H9 (cell line): ENCODE results near the gene RNF217. TPM values are rescaled to one million over a fixed set of nuclear protein-coding genes. Genes with fewer than 3 reads are reported as not detected.

Experiments
- DNase-seq: peaks from one replicate; pipeline ENCODE4 v3.0.0-alpha.2; 2017
- H2AFZ ChIP-seq: one replicate; pipeline ENCODE4 v1.6.1; 2013; ENCODE audit warnings: mild to moderate bottlenecking, low read length, control low read depth, moderate library complexity
- H2AK5ac ChIP-seq: 2 replicates; pipeline ENCODE4 v1.6.1; 2013; ENCODE audit warnings: low read length, control low read depth, mixed read lengths; ENCODE audit not compliant: insufficient read length
- H2BK120ac ChIP-seq: one replicate; pipeline ENCODE4 v1.6.1; 2013; ENCODE audit warnings: low read depth, mild to moderate bottlenecking, low read length, control low read depth, inconsistent platforms; ENCODE audit not compliant: poor library complexity, severe bottlenecking
- H2BK12ac ChIP-seq: 2 replicates; pipeline ENCODE4 v1.6.1; 2013; ENCODE audit warnings: low read length, control low read depth, mixed read lengths, low read depth; ENCODE audit not compliant: insufficient read length
- H2BK15ac ChIP-seq: 2 replicates; pipeline ENCODE4 v1.6.1; 2013; ENCODE audit warnings: low read depth, low read length, control low read depth
- H2BK20ac ChIP-seq: one replicate; pipeline ENCODE4 v1.6.1; 2013; ENCODE audit warnings: low read depth, mild to moderate bottlenecking, low read length, control low read depth, inconsistent platforms; ENCODE audit not compliant: poor library complexity, severe bottlenecking
- H2BK5ac ChIP-seq: 2 replicates; pipeline ENCODE4 v1.6.1; 2013; ENCODE audit warnings: low read length, control low read depth, mixed read lengths; ENCODE audit not compliant: insufficient read length
- H3K14ac ChIP-seq: 2 replicates; pipeline ENCODE4 v1.6.1; 2013; ENCODE audit warnings: low read length, control low read depth; ENCODE audit not compliant: insufficient read depth
- H3K18ac ChIP-seq: 2 replicates; pipeline ENCODE4 v1.6.1; 2013; ENCODE audit warnings: low read depth, mild to moderate bottlenecking, mixed read lengths, low read length, control low read depth; ENCODE audit not compliant: insufficient read length
- H3K23ac ChIP-seq: 2 replicates; pipeline ENCODE4 v1.6.1; 2013; ENCODE audit warnings: low read length, control low read depth, mixed read lengths, low read depth; ENCODE audit not compliant: insufficient read length
- H3K23me2 ChIP-seq: 2 replicates; pipeline ENCODE4 v1.6.1; 2013; ENCODE audit warnings: low read depth, mild to moderate bottlenecking, mixed read lengths, low read length, control low read depth; ENCODE audit not compliant: insufficient read length, poor library complexity, severe bottlenecking
- H3K27ac ChIP-seq: 2 replicates; pipeline ENCODE4 v1.5.1; 2013; ENCODE audit warnings: low read length, control low read depth, mixed read lengths, low read depth; ENCODE audit not compliant: insufficient read length
- H3K27me3 ChIP-seq: 2 replicates; pipeline ENCODE4 v1.6.1; 2013; ENCODE audit warnings: low read length, control low read depth, inconsistent platforms; ENCODE audit not compliant: insufficient read depth
- H3K4ac ChIP-seq: 2 replicates; pipeline ENCODE4 v1.6.1; 2013; ENCODE audit warnings: low read depth, mild to moderate bottlenecking, control low read depth, inconsistent platforms, low read length, moderate library complexity
- H3K4me1 ChIP-seq: 2 replicates; pipeline ENCODE4 v1.6.1; 2013; ENCODE audit warnings: low read length, control low read depth, inconsistent platforms; ENCODE audit not compliant: insufficient read depth
- H3K4me2 ChIP-seq: 2 replicates; pipeline ENCODE4 v1.6.1; 2013; ENCODE audit warnings: low read length, control low read depth, mixed read lengths; ENCODE audit not compliant: insufficient read length, insufficient read depth
- H3K56ac ChIP-seq: 2 replicates; pipeline ENCODE4 v1.6.1; 2013; ENCODE audit warnings: low read depth, mild to moderate bottlenecking, mixed read lengths, low read length, control low read depth; ENCODE audit not compliant: insufficient read length
- H3K79me1 ChIP-seq: 2 replicates; pipeline ENCODE4 v1.6.1; 2013; ENCODE audit warnings: low read depth, mild to moderate bottlenecking, moderate library complexity, low read length, control low read depth, inconsistent platforms; ENCODE audit not compliant: insufficient read depth, poor library complexity, severe bottlenecking
- H3K79me2 ChIP-seq: 2 replicates; pipeline ENCODE4 v1.6.1; 2013; ENCODE audit warnings: low read length, control low read depth, inconsistent platforms; ENCODE audit not compliant: insufficient read depth
- H3K9ac ChIP-seq: 2 replicates; pipeline ENCODE4 v1.6.1; 2013; ENCODE audit warnings: low read length, control low read depth, mixed read lengths; ENCODE audit not compliant: insufficient read length; ENCODE audit errors: extremely low read depth
- H3K9me3 ChIP-seq: one replicate; pipeline ENCODE4 v1.6.1; 2013; ENCODE audit warnings: low read depth, low read length, inconsistent platforms; ENCODE audit not compliant: control insufficient read depth
- H3T11ph ChIP-seq: one replicate; pipeline ENCODE4 v1.6.1; 2013; ENCODE audit warnings: mild to moderate bottlenecking, low read length, control low read depth, inconsistent platforms
- H4K20me1 ChIP-seq: one replicate; pipeline ENCODE4 v1.6.1; 2013; ENCODE audit not compliant: control insufficient read depth, insufficient read length, insufficient read depth
- H4K5ac ChIP-seq: 2 replicates; pipeline ENCODE4 v1.6.1; 2013; ENCODE audit warnings: low read depth, mild to moderate bottlenecking, mixed read lengths, low read length, control low read depth; ENCODE audit not compliant: insufficient read length
- H4K8ac ChIP-seq: replicated peaks from 2 replicates; pipeline ENCODE4 v1.6.1; 2013; ENCODE audit warnings: low read length, control low read depth, mixed read lengths, low read depth; ENCODE audit not compliant: insufficient read length
- H4K91ac ChIP-seq: 2 replicates; pipeline ENCODE4 v1.6.1; 2013; ENCODE audit warnings: low read depth, mild to moderate bottlenecking, moderate library complexity, mixed read lengths, low read length, control low read depth; ENCODE audit not compliant: insufficient read length
- H3K27ac Mint-ChIP-seq, 3 experiments: 2 replicates in 2 of 3; 3 replicates in 1 of 3; pipeline ENCODE4 v1.8.0; 2020 to 2021; ENCODE audit warnings: mixed read lengths in 3 of 3, mild to moderate bottlenecking in 1 of 3, moderate library complexity in 1 of 3
- H3K27me3 Mint-ChIP-seq: 2 replicates; pipeline ENCODE4 v1.8.0; 2021; ENCODE audit warnings: low read depth, mild to moderate bottlenecking, moderate library complexity, mixed read lengths
- H3K36me3 Mint-ChIP-seq, 3 experiments: 2 replicates in 2 of 3; 3 replicates in 1 of 3; pipeline ENCODE4 v1.8.0; 2020 to 2021; ENCODE audit warnings: low read depth in 3 of 3, mixed read lengths in 3 of 3; ENCODE audit not compliant: insufficient read depth in 1 of 3
- H3K4me1 Mint-ChIP-seq, 2 experiments: 2 replicates each; pipeline ENCODE4 v1.8.0; 2020; ENCODE audit warnings: mixed read lengths in 2 of 2
- H3K4me3 Mint-ChIP-seq, 2 experiments: 2 replicates in 1 of 2; 3 replicates in 1 of 2; pipeline ENCODE4 v1.8.0; 2020 to 2021; ENCODE audit warnings: mild to moderate bottlenecking in 2 of 2, mixed read lengths in 2 of 2, moderate library complexity in 1 of 2
- H3K9me3 Mint-ChIP-seq, 2 experiments: 2 replicates in 1 of 2; 3 replicates in 1 of 2; pipeline ENCODE4 v1.8.0; 2020; ENCODE audit warnings: mild to moderate bottlenecking in 2 of 2, mixed read lengths in 2 of 2, moderate library complexity in 1 of 2
- WGBS: extraction: QIAGEN DNeasy Blood & Tissue Kit; methylation state at CpG from one replicate; pipeline ENCODE4 v1.1.7; 2013; ENCODE audit warnings: missing lambda C conversion rate, low lambda C conversion rate, mixed read lengths; ENCODE audit not compliant: insufficient read length; ENCODE audit errors: extremely low coverage; 5-methylcytosine and 5-hydroxymethylcytosine counted together
- total RNA-seq: library from RNA; stranded (reverse); gene quantifications from 2 replicates; pipeline ENCODE4 v1.2.1, GENCODE V29; 2021
- TF ChIP-seq, protein P1 (sequence below): fragments of 200-600 bp; sonication (generic); conservative IDR thresholded peaks from 3 replicates; pipeline ENCODE4 v1.8.0; 2021; ENCODE audit warnings: antibody characterized with exemption, mild to moderate bottlenecking

Gene RNF217
- total RNA-seq, 1 experiment from 2014 or later = 9.6 TPM

DNA sequence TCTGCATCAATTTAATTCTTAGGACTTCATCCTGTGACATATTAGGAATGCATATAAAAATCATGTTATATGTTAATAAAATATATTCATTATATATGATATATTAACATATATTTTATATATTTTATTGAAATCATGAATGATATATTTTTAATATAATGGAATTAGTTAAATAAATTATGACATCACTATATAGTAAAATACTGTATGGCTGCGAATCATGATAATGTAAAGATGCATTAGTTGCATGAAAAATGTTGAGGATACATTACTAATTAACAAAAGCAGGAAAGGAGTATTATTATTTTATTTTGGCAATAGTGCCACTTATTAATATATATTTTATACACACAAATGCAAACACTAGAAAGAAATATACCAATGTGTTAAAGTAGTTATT is 8.4 kb upstream of the RNF217 start:
- Histone ChIP-seq H3K27me3 (no peaks in the 10 kb centered on the region), H2BK12ac (no peak overlapping the region), H3K4ac (no peak overlapping the region), H2BK20ac (no peak overlapping the region), H3K14ac (no peak overlapping the region), H2AFZ (no peak overlapping the region), H2BK120ac (no peak overlapping the region), H3K4me2 (no peak overlapping the region), H3K56ac (no peak overlapping the region), H3K27ac (no peak overlapping the region), H3K79me2 (no peaks in the 10 kb centered on the region), H4K5ac (no peak overlapping the region), H4K91ac (no peak overlapping the region), H3K79me1 (no peaks in the 10 kb centered on the region), H4K8ac (no peak overlapping the region), H3K9ac (no peak overlapping the region), H3K9me3 (no peaks in the 10 kb centered on the region), H3K23me2 (no peaks in the 10 kb centered on the region), H3K4me1 (peaks cover 2% of the 10 kb centered on the region; the same call in 1 of the 2 replicates), H2BK15ac (no peak overlapping the region), H3T11ph (no peak overlapping the region), H3K23ac (no peak overlapping the region), H4K20me1 (no peaks in the 10 kb centered on the region), H2BK5ac (no peak overlapping the region), H3K18ac (no peak overlapping the region), H2AK5ac (no peak overlapping the region)
- Mint-ChIP-seq H3K4me3 (no peak overlapping the region), H3K36me3 (no peaks in the 10 kb centered on the region), H3K4me1 (peaks cover 12 to 14% of the 10 kb centered on the region in 2 experiments), H3K27ac (no peak overlapping the region), H3K9me3 (peaks cover 0 to 4% of the 10 kb centered on the region in 2 experiments; a peak in 1 of 5 replicates), H3K27me3 (no peaks in the 10 kb centered on the region)
- no peak for DNase-seq
- no CpG with 5 or more reads among the region's 1 CpG for WGBS
- TF ChIP-seq, protein P1, sequence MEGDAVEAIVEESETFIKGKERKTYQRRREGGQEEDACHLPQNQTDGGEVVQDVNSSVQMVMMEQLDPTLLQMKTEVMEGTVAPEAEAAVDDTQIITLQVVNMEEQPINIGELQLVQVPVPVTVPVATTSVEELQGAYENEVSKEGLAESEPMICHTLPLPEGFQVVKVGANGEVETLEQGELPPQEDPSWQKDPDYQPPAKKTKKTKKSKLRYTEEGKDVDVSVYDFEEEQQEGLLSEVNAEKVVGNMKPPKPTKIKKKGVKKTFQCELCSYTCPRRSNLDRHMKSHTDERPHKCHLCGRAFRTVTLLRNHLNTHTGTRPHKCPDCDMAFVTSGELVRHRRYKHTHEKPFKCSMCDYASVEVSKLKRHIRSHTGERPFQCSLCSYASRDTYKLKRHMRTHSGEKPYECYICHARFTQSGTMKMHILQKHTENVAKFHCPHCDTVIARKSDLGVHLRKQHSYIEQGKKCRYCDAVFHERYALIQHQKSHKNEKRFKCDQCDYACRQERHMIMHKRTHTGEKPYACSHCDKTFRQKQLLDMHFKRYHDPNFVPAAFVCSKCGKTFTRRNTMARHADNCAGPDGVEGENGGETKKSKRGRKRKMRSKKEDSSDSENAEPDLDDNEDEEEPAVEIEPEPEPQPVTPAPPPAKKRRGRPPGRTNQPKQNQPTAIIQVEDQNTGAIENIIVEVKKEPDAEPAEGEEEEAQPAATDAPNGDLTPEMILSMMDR = no peak
